CD14-positive monocyte (primary cell): ENCODE measurements around the gene IQCN. TPM values are rescaled to one million over a fixed set of nuclear protein-coding genes. Genes with fewer than 3 reads are reported as not detected.

ENCODE experiments used
- DNase-seq, 3 donors: peaks; one replicate each; pipeline ENCODE4 v3.0.0-alpha.2; 2011 to 2022
- H2AFZ ChIP-seq: 2 replicates; pipeline ENCODE4 v1.6.0; 2012; ENCODE audit warnings: mild to moderate bottlenecking, low read depth, low read length, inconsistent platforms; ENCODE audit not compliant: insufficient read depth, poor library complexity, severe bottlenecking
- H3K27ac ChIP-seq, 2 donors: 1 replicate in 1 of 2; 2 replicates in 1 of 2; pipeline ENCODE4 v1.5.1; 2012 to 2013; ENCODE audit warnings: low read length in 2 of 2, control low read depth in 1 of 2, inconsistent platforms in 1 of 2, low read depth in 1 of 2, mild to moderate bottlenecking in 1 of 2
- H3K27me3 ChIP-seq, 2 donors: one replicate each; pipeline versions ENCODE4 v1.6.0 to v1.6.1; 2011 to 2013; ENCODE audit warnings: low read length in 2 of 2; ENCODE audit not compliant: control insufficient read depth in 2 of 2, insufficient read depth in 2 of 2
- H3K36me3 ChIP-seq, 2 donors: replicated peaks in 1 of 2; 1 replicate in 1 of 2; 2 replicates in 1 of 2; pipeline versions ENCODE4 v1.5.1 to v1.6.1; 2012 to 2013; ENCODE audit warnings: low read length in 2 of 2, control low read depth in 1 of 2, inconsistent platforms in 1 of 2, mild to moderate bottlenecking in 1 of 2; ENCODE audit not compliant: insufficient read depth in 2 of 2, control insufficient read depth in 1 of 2
- H3K4me1 ChIP-seq, 2 donors: 1 replicate in 1 of 2; 2 replicates in 1 of 2; pipeline versions ENCODE4 v1.5.1 to v1.6.1; 2012 to 2013; ENCODE audit warnings: low read length in 2 of 2, control low read depth in 1 of 2, inconsistent platforms in 1 of 2, mild to moderate bottlenecking in 1 of 2, moderate library complexity in 1 of 2; ENCODE audit not compliant: insufficient read depth in 2 of 2, control insufficient read depth in 1 of 2
- H3K4me2 ChIP-seq: replicated peaks from 2 replicates; pipeline ENCODE3; 2012; ENCODE audit warnings: low read length, moderate library complexity, mild to moderate bottlenecking; ENCODE audit not compliant: poor library complexity, severe bottlenecking; ENCODE audit errors: extremely low read depth
- H3K4me3 ChIP-seq, 3 experiments: fragments of 200-600 bp in 1 of 3; sonication (generic) in 1 of 3; replicated peaks in 1 of 3; 1 replicate in 2 of 3; 2 replicates in 1 of 3; pipeline ENCODE4 v1.5.1; 2011 to 2013; ENCODE audit warnings: low read length in 3 of 3, mild to moderate bottlenecking in 3 of 3, control low read depth in 2 of 3, low read depth in 2 of 3, inconsistent platforms in 1 of 3, moderate library complexity in 1 of 3
- H3K79me2 ChIP-seq: 2 replicates; pipeline ENCODE4 v1.6.0; 2012; ENCODE audit warnings: mild to moderate bottlenecking, control low read depth, inconsistent platforms, low read length, moderate library complexity; ENCODE audit not compliant: insufficient read depth
- H3K9ac ChIP-seq: 2 replicates; pipeline ENCODE4 v1.6.0; 2017; ENCODE audit warnings: low read length, mild to moderate bottlenecking; ENCODE audit not compliant: insufficient read depth, poor library complexity, severe bottlenecking
- H3K9me3 ChIP-seq, 2 donors: replicated peaks in 1 of 2; 1 replicate in 1 of 2; 2 replicates in 1 of 2; pipeline versions ENCODE4 v1.5.1 to v1.6.1; 2012 to 2013; ENCODE audit warnings: low read length in 2 of 2, control low read depth in 1 of 2; ENCODE audit not compliant: control insufficient read depth in 1 of 2, insufficient read depth in 1 of 2
- H4K20me1 ChIP-seq: 2 replicates; pipeline ENCODE4 v1.6.0; 2012; ENCODE audit warnings: mild to moderate bottlenecking, low read length, control low read depth, moderate library complexity; ENCODE audit not compliant: insufficient read depth
- H3K27ac Mint-ChIP-seq, 7 donors: one replicate each; pipeline ENCODE4 v1.8.0; 2020; ENCODE audit warnings: mild to moderate bottlenecking in 7 of 7, mixed read lengths in 7 of 7, moderate library complexity in 6 of 7, inconsistent platforms in 2 of 7
- H3K27me3 Mint-ChIP-seq, 3 donors: one replicate each; pipeline ENCODE4 v1.8.0; 2021 to 2022; ENCODE audit warnings: low read depth in 3 of 3, mild to moderate bottlenecking in 3 of 3, mixed read lengths in 3 of 3, moderate library complexity in 3 of 3, inconsistent platforms in 1 of 3
- H3K36me3 Mint-ChIP-seq, 2 donors: one replicate each; pipeline ENCODE4 v1.8.0; 2020; ENCODE audit warnings: mixed read lengths in 2 of 2, inconsistent platforms in 1 of 2, mild to moderate bottlenecking in 1 of 2
- H3K4me1 Mint-ChIP-seq: one replicate; pipeline ENCODE4 v1.8.0; 2020; ENCODE audit warnings: mild to moderate bottlenecking, mixed read lengths
- H3K4me3 Mint-ChIP-seq, 2 donors: one replicate each; pipeline ENCODE4 v1.8.0; 2020; ENCODE audit warnings: mild to moderate bottlenecking in 2 of 2, mixed read lengths in 2 of 2, moderate library complexity in 1 of 2
- H3K9me3 Mint-ChIP-seq, 7 donors: one replicate each; pipeline ENCODE4 v1.8.0; 2020 to 2022; ENCODE audit warnings: mixed read lengths in 7 of 7, mild to moderate bottlenecking in 6 of 7, moderate library complexity in 6 of 7, inconsistent platforms in 2 of 7
- WGBS: methylation state at CpG from one replicate; pipeline ENCODE4 v1.1.5; 2013; ENCODE audit warnings: missing lambda C conversion rate; ENCODE audit not compliant: insufficient coverage; 5-methylcytosine and 5-hydroxymethylcytosine counted together
- intact Hi-C, 2 donors: fragments of 100-400 bp; cut with micrococcal nuclease; formaldehyde crosslinking; loops; one replicate each; pipeline versions ENCODE4 v1.15.0 to v1.15.1; 2023
- polyA plus RNA-seq, 3 donors: library from polyadenylated mRNA; depleted of rRNA in 1 of 3; unstranded in 2 of 3; stranded (reverse) in 1 of 3; fragments of 300-500 nt in 2 of 3; fragments of >200 nt in 1 of 3; fragmentation: Illumina TruSeq in 2 of 3; gene quantifications; 1 replicate in 2 of 3; 2 replicates in 1 of 3; pipeline ENCODE4 v1.2.3, GENCODE V29; 2012 to 2021
- TF ChIP-seq, protein P1 (sequence below): fragments of 200-600 bp; IDR thresholded peaks from one replicate; pipeline ENCODE4 v1.8.0; 2022; ENCODE audit warnings: antibody characterized with exemption, mild to moderate bottlenecking

The IQCN gene
- polyA plus RNA-seq, 3 donors: 6.9 TPM; not detected in 2

DNA sequence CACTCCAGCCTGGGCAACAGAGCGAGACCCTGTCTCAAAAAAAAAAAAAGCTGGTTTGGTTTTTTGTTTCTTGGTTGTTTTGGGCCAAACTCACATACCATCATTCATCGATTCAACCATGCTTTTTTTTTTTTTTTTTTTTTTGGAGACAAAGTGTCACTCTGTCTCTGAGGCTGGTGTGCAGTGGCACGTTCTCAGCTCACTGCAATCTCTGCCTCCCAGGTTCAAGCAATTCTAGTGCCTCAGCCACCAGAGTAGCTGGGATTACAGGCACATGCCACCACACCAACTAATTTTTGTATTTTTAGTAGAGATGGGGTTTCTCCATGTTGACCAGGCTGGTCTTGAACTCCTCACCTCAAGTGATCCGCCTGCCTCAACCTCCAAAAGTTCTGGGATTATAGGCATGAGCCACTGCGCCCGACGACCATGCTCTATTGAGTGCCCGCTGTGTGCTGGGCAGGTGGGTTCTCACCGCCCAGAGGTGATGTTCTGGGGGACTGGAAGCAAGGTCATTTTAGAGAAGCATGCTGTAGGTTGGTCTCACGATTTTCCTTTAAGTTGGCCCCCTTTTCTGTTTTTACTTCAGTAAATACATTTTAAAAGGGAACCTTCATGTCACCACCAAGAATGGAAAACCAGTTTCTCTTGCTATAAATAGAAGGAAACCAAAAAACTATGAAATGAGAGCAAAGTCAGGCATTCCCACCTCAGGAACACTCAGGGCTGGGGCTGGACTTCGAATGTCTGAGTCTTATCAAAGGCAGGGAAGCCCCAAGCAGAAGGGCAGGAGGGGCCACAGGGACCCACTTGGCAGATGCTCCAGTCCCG, 15.4 kb upstream of the IQCN start:
- WGBS: 58% methylated on average over 6 of the region's 12 CpGs
- intact Hi-C loops: no loop called here
- TF ChIP-seq, protein P1, sequence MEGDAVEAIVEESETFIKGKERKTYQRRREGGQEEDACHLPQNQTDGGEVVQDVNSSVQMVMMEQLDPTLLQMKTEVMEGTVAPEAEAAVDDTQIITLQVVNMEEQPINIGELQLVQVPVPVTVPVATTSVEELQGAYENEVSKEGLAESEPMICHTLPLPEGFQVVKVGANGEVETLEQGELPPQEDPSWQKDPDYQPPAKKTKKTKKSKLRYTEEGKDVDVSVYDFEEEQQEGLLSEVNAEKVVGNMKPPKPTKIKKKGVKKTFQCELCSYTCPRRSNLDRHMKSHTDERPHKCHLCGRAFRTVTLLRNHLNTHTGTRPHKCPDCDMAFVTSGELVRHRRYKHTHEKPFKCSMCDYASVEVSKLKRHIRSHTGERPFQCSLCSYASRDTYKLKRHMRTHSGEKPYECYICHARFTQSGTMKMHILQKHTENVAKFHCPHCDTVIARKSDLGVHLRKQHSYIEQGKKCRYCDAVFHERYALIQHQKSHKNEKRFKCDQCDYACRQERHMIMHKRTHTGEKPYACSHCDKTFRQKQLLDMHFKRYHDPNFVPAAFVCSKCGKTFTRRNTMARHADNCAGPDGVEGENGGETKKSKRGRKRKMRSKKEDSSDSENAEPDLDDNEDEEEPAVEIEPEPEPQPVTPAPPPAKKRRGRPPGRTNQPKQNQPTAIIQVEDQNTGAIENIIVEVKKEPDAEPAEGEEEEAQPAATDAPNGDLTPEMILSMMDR: no peak
- Histone ChIP-seq H3K4me3 (peak overlapping the region in 1 of 3 experiments; percentile 94), H3K36me3 (no peaks in the 10 kb centered on the region), H3K27me3 (no peaks in the 10 kb centered on the region), H3K27ac (peak overlapping the region; percentile 6 to 10), H3K9ac (no peak overlapping the region), H4K20me1 (no peaks in the 10 kb centered on the region), H3K4me1 (peaks cover 41 to 50% of the 10 kb centered on the region in 2 donors), H3K79me2 (no peaks in the 10 kb centered on the region), H3K9me3 (no peaks in the 10 kb centered on the region), H3K4me2 (peak overlapping the region; percentile 97), H2AFZ (no peak overlapping the region)
- no peaks in the 10 kb centered on the region for H3K9me3 Mint-ChIP-seq
- DNase-seq: no peak
- H3K4me1 Mint-ChIP-seq: peaks cover 41% of the 10 kb centered on the region
- peaks cover 0 to 3% (median 2%) of the 10 kb centered on the region in 3 donors for H3K27me3 Mint-ChIP-seq
- H3K36me3 Mint-ChIP-seq: peaks cover 1 to 2% of the 10 kb centered on the region in 2 donors
- H3K4me3 Mint-ChIP-seq: peak overlapping the region; percentile 49 to 87
- peak overlapping the region; percentile 59 to 99 (median 98) for H3K27ac Mint-ChIP-seq

DNA sequence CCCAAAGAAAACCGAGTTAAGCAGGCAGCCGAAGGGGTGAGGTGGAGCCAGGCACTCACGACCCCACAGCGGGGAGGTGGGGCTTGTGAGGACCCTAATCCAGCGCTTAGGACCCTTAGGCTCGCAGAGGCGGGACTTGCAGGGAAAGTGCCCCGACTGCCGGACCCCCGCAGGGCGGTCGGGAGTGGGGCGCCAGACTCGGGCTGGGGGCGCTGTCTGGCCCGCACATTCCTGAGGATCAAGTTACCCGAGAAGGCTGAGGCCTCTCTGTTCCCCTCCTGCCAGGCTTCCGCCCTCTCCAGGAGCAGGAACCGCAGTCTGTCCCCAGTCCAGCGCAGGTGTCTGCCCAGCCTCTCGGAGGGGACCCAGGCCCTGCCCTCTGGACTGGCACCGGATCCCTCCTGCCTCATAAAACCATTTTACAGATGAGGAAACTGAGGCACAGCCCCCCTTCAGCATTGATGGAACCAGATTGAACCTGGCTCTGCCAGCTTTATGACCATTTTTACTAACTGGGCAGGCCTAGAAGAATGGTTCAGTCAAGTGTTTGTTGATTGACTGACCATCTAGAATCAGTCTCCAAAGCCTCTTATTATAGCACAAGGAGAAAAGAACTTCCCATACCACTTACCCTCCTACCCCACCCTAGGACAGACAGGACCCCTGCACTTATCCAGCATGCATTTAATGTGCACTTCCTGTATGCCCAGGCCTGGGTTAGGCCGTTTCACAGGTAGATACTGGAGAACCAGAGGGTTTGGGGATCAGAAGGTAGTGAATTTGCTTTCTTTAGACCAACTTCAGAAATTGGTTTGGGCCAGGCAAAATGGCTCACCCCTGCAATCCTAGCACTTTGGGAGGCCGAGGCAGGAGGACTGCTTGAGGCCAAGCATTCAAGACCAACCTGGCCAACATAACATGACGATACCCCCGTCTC, 13.9 kb upstream of the IQCN start:
- no peaks in the 10 kb centered on the region for H3K27me3 ChIP-seq
- H3K36me3 Mint-ChIP-seq: peaks cover 0 to 2% of the 10 kb centered on the region in 2 donors
- no peaks in the 10 kb centered on the region for H3K9me3 Mint-ChIP-seq
- peaks cover 0 to 3% (median 0%) of the 10 kb centered on the region in 3 donors for H3K27me3 Mint-ChIP-seq
- H3K4me1 ChIP-seq: peaks cover 33 to 39% of the 10 kb centered on the region in 2 donors
- DNase-seq: no peak
- H3K4me2 ChIP-seq: no peak overlapping the region
- no peak overlapping the region for H3K4me3 Mint-ChIP-seq
- no peaks in the 10 kb centered on the region for H3K36me3 ChIP-seq
- peaks cover 28% of the 10 kb centered on the region for H3K4me1 Mint-ChIP-seq
- no peak overlapping the region for H2AFZ ChIP-seq
- WGBS: 82% methylated on average over 24 of the region's 26 CpGs
- no peak overlapping the region for H3K4me3 ChIP-seq
- H3K9me3 ChIP-seq: no peaks in the 10 kb centered on the region
- H3K27ac Mint-ChIP-seq: peak overlapping the region in 1 of 7 donors; percentile 50
- no peak overlapping the region for H3K27ac ChIP-seq
- peaks cover 3% of the 10 kb centered on the region for H3K79me2 ChIP-seq
- H4K20me1 ChIP-seq: no peaks in the 10 kb centered on the region
- TF ChIP-seq, protein P1: no peak
- intact Hi-C loops: no loop called here
- H3K9ac ChIP-seq: no peak overlapping the region
